A549 (cell line): ENCODE results near the gene SLC3A2. TPM values are rescaled to one million over a fixed set of nuclear protein-coding genes. Genes with fewer than 3 reads are reported as not detected.

Experiments
- ATAC-seq, 2 experiments: fragments of 200-7000 bp in 1 of 2; fragments of >200 bp in 1 of 2; cut with Nextera tagmentation in 1 of 2; cut with Tn5 transposase in 1 of 2; 3 replicates each; pipeline versions ENCODE4 v1.8.0 to v1.9.1; 2018 to 2020; ENCODE audit warnings: mild to moderate bottlenecking in 1 of 2, moderate library complexity in 1 of 2
- CTCF ChIA-PET: fragments of 300-600 bp; sonication (Branson Sonifier 250); formaldehyde crosslinking; extraction: SDS; loops from one replicate; lab custom pipeline; 2021; ENCODE audit warnings: antibody characterized with exemption, inconsistent platforms; lab: Yijun Ruan, JAX
- POLR2A ChIA-PET: fragments of 350-600 bp; formaldehyde crosslinking; extraction: SDS; loops from one replicate; lab custom pipeline; 2021; ENCODE audit warnings: antibody characterized with exemption, inconsistent platforms; lab: Yijun Ruan, JAX
- DNase-seq, 2 experiments: peaks; one replicate each; pipeline versions ENCODE4 v3.0.0 to v3.0.0-alpha.2; 2011 to 2016; ENCODE audit warnings: low read depth in 1 of 2, low spot score in 1 of 2
- FAIRE-seq: peaks from 2 replicates; lab custom pipeline; 2011; peaks lifted over from hg19 to GRCh38; lab: Jason Lieb, UNC
- H3K27ac ChIP-seq, 2 experiments: fragments of >200 bp; sonication (Bioruptor Twin); formaldehyde crosslinking; 3 replicates each; pipeline ENCODE4 v1.5.1; 2016 to 2017
- H3K4me1 ChIP-seq: fragments of >200 bp; sonication (Bioruptor Twin); formaldehyde crosslinking; 3 replicates; pipeline ENCODE4 v1.6.1; 2016
- H3K4me2 ChIP-seq: fragments of >200 bp; sonication (Bioruptor Twin); formaldehyde crosslinking; 3 replicates; pipeline ENCODE4 v1.6.1; 2016
- H3K4me3 ChIP-seq: fragments of >200 bp; sonication (Bioruptor Twin); formaldehyde crosslinking; 3 replicates; pipeline ENCODE4 v1.5.1; 2016
- H3K9me3 ChIP-seq: fragments of >200 bp; sonication (Bioruptor Twin); formaldehyde crosslinking; 3 replicates; pipeline ENCODE4 v1.6.1; 2016
- ATOH8 ChIP-seq: fragments of 250-450 bp; sonication (Bioruptor Pico); IDR thresholded peaks from 2 replicates; pipeline ENCODE4 v1.5.0; 2020; ENCODE audit warnings: low read depth, mild to moderate bottlenecking, moderate library complexity
- BHLHE40 ChIP-seq: IDR thresholded peaks from 2 replicates; pipeline ENCODE4 v1.6.1; 2012; ENCODE audit warnings: low read depth, low read length, inconsistent platforms
- CEBPB ChIP-seq, 2 experiments: fragments of >200 bp in 1 of 2; sonication (Bioruptor Twin) in 1 of 2; formaldehyde crosslinking in 1 of 2; IDR thresholded peaks; 2 replicates each; pipeline ENCODE4 v1.6.1; 2012 to 2016
- CHD2 ChIP-seq: fragments of 150-350 bp; IDR thresholded peaks from 2 replicates; pipeline ENCODE4 v1.6.1; 2014; ENCODE audit warnings: low read length; ENCODE audit not compliant: partially characterized antibody
- CHD4 ChIP-seq: fragments of 200-600 bp; sonication (generic); IDR thresholded peaks from 2 replicates; pipeline ENCODE4 v1.6.1; 2016; ENCODE audit warnings: antibody characterized with exemption, mild to moderate bottlenecking, borderline replicate concordance
- E2F6 ChIP-seq: IDR thresholded peaks from 2 replicates; pipeline ENCODE4 v1.6.1; 2012; ENCODE audit warnings: low read depth, borderline replicate concordance
- EHF ChIP-seq: fragments of 250-450 bp; sonication (Bioruptor Pico); IDR thresholded peaks from 2 replicates; pipeline ENCODE4 v1.5.0; 2020; ENCODE audit warnings: mild to moderate bottlenecking
- EHMT2 ChIP-seq: fragments of 200-600 bp; sonication (generic); IDR thresholded peaks from 2 replicates; pipeline ENCODE4 v1.6.1; 2016; ENCODE audit warnings: antibody characterized with exemption, low read depth, mild to moderate bottlenecking, moderate library complexity
- EP300 ChIP-seq, 2 experiments: fragments of >200 bp; sonication (Bioruptor Twin); formaldehyde crosslinking; IDR thresholded peaks; 2 replicates in 1 of 2; 3 replicates in 1 of 2; pipeline ENCODE4 v1.6.1; 2016 to 2017
- FOSL2 ChIP-seq, 2 experiments: fragments of 450-650 bp in 1 of 2; fragments of >200 bp in 1 of 2; sonication (Bioruptor Twin) in 1 of 2; formaldehyde crosslinking; IDR thresholded peaks; 2 replicates each; pipeline versions ENCODE4 v1.5.0 to v1.6.1; 2016 to 2020; ENCODE audit warnings: mild to moderate bottlenecking in 1 of 2, moderate library complexity in 1 of 2
- FOXS1 ChIP-seq: fragments of 250-450 bp; sonication (Bioruptor Pico); IDR thresholded peaks from 2 replicates; pipeline ENCODE4 v1.5.0; 2020; ENCODE audit warnings: mild to moderate bottlenecking, moderate library complexity
- GATA3 ChIP-seq: IDR thresholded peaks from 2 replicates; pipeline ENCODE4 v1.6.1; 2012; ENCODE audit warnings: borderline replicate concordance
- HES2 ChIP-seq: fragments of >200 bp; sonication (Bioruptor Twin); formaldehyde crosslinking; IDR thresholded peaks from 2 replicates; pipeline ENCODE4 v1.6.1; 2016
- HOXB13 ChIP-seq: fragments of 250-450 bp; sonication (Bioruptor Pico); IDR thresholded peaks from 2 replicates; pipeline ENCODE4 v1.5.0; 2020; ENCODE audit warnings: low read depth, mild to moderate bottlenecking, moderate library complexity
- HOXB5 ChIP-seq: fragments of 250-450 bp; sonication (Bioruptor Pico); IDR thresholded peaks from 2 replicates; pipeline ENCODE4 v1.5.0; 2020; ENCODE audit warnings: mild to moderate bottlenecking, moderate library complexity
- JUN ChIP-seq, 2 experiments: fragments of >200 bp; sonication (Bioruptor Twin); formaldehyde crosslinking; IDR thresholded peaks; 2 replicates in 1 of 2; 3 replicates in 1 of 2; pipeline ENCODE4 v1.6.1; 2016 to 2017
- JUNB ChIP-seq: fragments of >200 bp; sonication (Bioruptor Twin); formaldehyde crosslinking; IDR thresholded peaks from 2 replicates; pipeline ENCODE4 v1.6.1; 2016
- KDM5A ChIP-seq: fragments of 200-600 bp; sonication (generic); IDR thresholded peaks from 2 replicates; pipeline ENCODE4 v1.6.1; 2016; ENCODE audit warnings: antibody characterized with exemption, mild to moderate bottlenecking
- MAFK ChIP-seq: fragments of 450-650 bp; IDR thresholded peaks from 2 replicates; pipeline ENCODE4 v1.6.1; 2014; ENCODE audit not compliant: partially characterized antibody
- PBX3 ChIP-seq: IDR thresholded peaks from 2 replicates; pipeline ENCODE4 v1.6.1; 2012
- POLR2A ChIP-seq: IDR thresholded peaks from 2 replicates; pipeline ENCODE4 v1.6.1; 2012; ENCODE audit warnings: mild to moderate bottlenecking, low read length
- RAD21 ChIP-seq, 2 experiments: fragments of >200 bp in 1 of 2; sonication (Bioruptor Twin) in 1 of 2; formaldehyde crosslinking in 1 of 2; IDR thresholded peaks in 1 of 2; conservative IDR thresholded peaks in 1 of 2; 2 replicates in 1 of 2; 3 replicates in 1 of 2; pipeline ENCODE4 v1.6.1; 2012 to 2018; ENCODE audit warnings: inconsistent platforms in 1 of 2
- RARB ChIP-seq: fragments of 250-450 bp; sonication (Bioruptor Pico); IDR thresholded peaks from 2 replicates; pipeline ENCODE4 v1.8.0; 2021; ENCODE audit warnings: mild to moderate bottlenecking, moderate library complexity
- RCOR1 ChIP-seq: fragments of 150-350 bp; IDR thresholded peaks from 2 replicates; pipeline ENCODE4 v1.6.1; 2014; ENCODE audit warnings: antibody characterized with exemption, low read length, low read depth
- RFX5 ChIP-seq: fragments of 450-650 bp; IDR thresholded peaks from 2 replicates; pipeline ENCODE4 v1.7.1; 2014; ENCODE audit warnings: antibody characterized with exemption, mild to moderate bottlenecking, moderate library complexity
- SMC3 ChIP-seq: fragments of >200 bp; sonication (Bioruptor Twin); formaldehyde crosslinking; IDR thresholded peaks from 3 replicates; pipeline ENCODE4 v1.6.1; 2018; ENCODE audit warnings: inconsistent platforms
- SREBF2 ChIP-seq: fragments of 450-650 bp; IDR thresholded peaks from 2 replicates; pipeline ENCODE4 v1.6.1; 2014; ENCODE audit warnings: mild to moderate bottlenecking, moderate library complexity
- TFCP2L1 ChIP-seq: fragments of 250-450 bp; sonication (Bioruptor Pico); IDR thresholded peaks from 2 replicates; pipeline ENCODE4 v1.5.0; 2021; ENCODE audit warnings: mild to moderate bottlenecking
- ZFP36 ChIP-seq: fragments of 450-650 bp; IDR thresholded peaks from 2 replicates; pipeline ENCODE4 v1.6.1; 2014; ENCODE audit warnings: borderline replicate concordance; ENCODE audit not compliant: partially characterized antibody
- ZNF302 ChIP-seq: fragments of 250-450 bp; sonication (Bioruptor Pico); IDR thresholded peaks from 2 replicates; pipeline ENCODE4 v1.9.0; 2021; ENCODE audit warnings: inconsistent platforms, mild to moderate bottlenecking, moderate library complexity
- ZSCAN20 ChIP-seq: fragments of 250-450 bp; sonication (Bioruptor Pico); IDR thresholded peaks from 2 replicates; pipeline ENCODE4 v1.8.0; 2022; ENCODE audit warnings: mild to moderate bottlenecking, moderate library complexity
- WGBS: methylation state at CpG from one replicate; pipeline ENCODE4 v1.1.6; 2017; ENCODE audit errors: missing lambda C conversion rate; 5-methylcytosine and 5-hydroxymethylcytosine counted together
- polyA plus RNA-seq, 4 experiments: library from polyadenylated mRNA; depleted of rRNA in 3 of 4; stranded (reverse); fragments of >200 nt; fragmentation: RNase III in 1 of 4; extraction: RNeasy Plus Mini Kit Qiagen cat#74134 plus additional on column Dnase treatment in 1 of 4; gene quantifications; 2 replicates in 3 of 4; 3 replicates in 1 of 4; pipeline ENCODE4 v1.2.3, GENCODE V29; 2011 to 2017

Gene SLC3A2
- polyA plus RNA-seq, 2 of the 4 experiments (the other 2 are of a cell fraction) = 1,007 to 1,064 TPM

GRCh38 chr11:62847767-62848314 lies 32.9 kb upstream of the SLC3A2 start:
- no peak for DNase-seq
- no peak overlapping the region for H3K4me3 ChIP-seq

GRCh38 chr11:62850911-62851806 lies 29.5 kb upstream of the SLC3A2 start:
- DNase-seq (peak in 1 of 2 experiments; percentile 51), ATAC-seq (peak; percentile 17 to 25; a peak in 5 of 6 replicates), FAIRE-seq (no peak)
- H3K4me3 ChIP-seq = no peak overlapping the region
- no peaks in the 10 kb centered on the region for H3K9me3 ChIP-seq
- H3K27ac ChIP-seq = 0 out of 6 replicates have a peak overlapping the region, but pooled peaks of 1 of the 2 experiments have one; percentile 17
- H3K4me1 ChIP-seq = peaks cover 27% of the 10 kb centered on the region
- ChIA-PET POLR2A (interaction anchor here (0.5 to 9.3 kb wide), 6 partner anchors 11 to 1396 kb away, joined by 3 to 159 read pairs (median 4); partner anchors contain the start of genes PPP1R14B, WDR74 and ZBTB3), CTCF (interaction anchor here (0.6 to 1.7 kb wide), 5 partner anchors 13 to 91 kb away, joined by 3 to 6 read pairs (median 3); no protein-coding TSS in a partner anchor)
- peak overlapping the region; percentile 98; the same call in 2 of the 3 replicates for H3K4me2 ChIP-seq
- 50% methylated on average over 14 of the region's 15 CpGs for WGBS
- TF ChIP-seq FOSL2 (IDR thresholded peaks at IDR 0.05) (no peak), FOSL2 (CRISPR knock-in tag; IDR thresholded peaks at IDR 0.05) (no peak), CEBPB (IDR thresholded peaks at IDR 0.05) (no peak), POLR2A (peak; percentile 18; the same call in 1 of the 2 replicates), RFX5 (no peak), ZFP36 (no peak), RCOR1 (no peak), SMC3 (no peak), EHMT2 (no peak), PBX3 (peak; percentile 67), CHD4 (no peak), CHD2 (peak; percentile 17), TFCP2L1 (peak; percentile 28), EHF (CRISPR knock-in tag) (0 out of 2 replicates have a peak, but pooled peaks have one; percentile 34), ZNF302 (CRISPR knock-in tag) (0 out of 2 replicates have a peak, but pooled peaks have one; percentile 11), JUN (IDR thresholded peaks at IDR 0.05) (peak; percentile 75 to 84), E2F6 (no peak), EP300 (IDR thresholded peaks at IDR 0.05) (no peak), HOXB13 (no peak), ZSCAN20 (CRISPR knock-in tag) (no peak), RARB (CRISPR knock-in tag) (peak; percentile 54)

More at GRCh38 chr11:62847767-62848314, 32.9 kb upstream of the SLC3A2 start:
- H3K4me2 ChIP-seq = no peak overlapping the region
- FAIRE-seq = no peak
- TF ChIP-seq PBX3 (no peak), ZSCAN20 (CRISPR knock-in tag) (no peak), MAFK (no peak), SREBF2 (no peak), FOXS1 (CRISPR knock-in tag) (no peak), HOXB5 (no peak), ATOH8 (CRISPR knock-in tag) (no peak), E2F6 (no peak), GATA3 (no peak), HES2 (no peak), RAD21 (conservative IDR thresholded peaks at IDR 0.05 in 1 of 2, IDR thresholded peaks at IDR 0.05 in 1 of 2) (no peak), BHLHE40 (no peak), KDM5A (no peak), JUNB (no peak)
- TF ChIP-seq, all 56 proteins: peak for 0
- no peak for ATAC-seq
- Histone ChIP-seq H3K9me3 (no peaks in the 10 kb centered on the region), H3K27ac (no peak overlapping the region), H3K4me1 (peaks cover 19% of the 10 kb centered on the region)
- WGBS = 22% methylated on average over 1 of the region's 1 CpG
- ChIA-PET POLR2A (no interaction called here), CTCF (interaction anchor here (0.5 to 1.9 kb wide), 3 partner anchors 14 to 61 kb away, joined by 3 to 4 read pairs (median 4); no protein-coding TSS in a partner anchor)
